AG09309 (cell line): ENCODE results near the gene UBE2A.

Experiments used
- DNase-seq: peaks from one replicate; pipeline ENCODE4 v3.0.0-alpha.2; 2010; ENCODE audit warnings: low read depth
- H3K4me3 ChIP-seq: 2 replicates; pipeline ENCODE4 v1.5.1; 2011; ENCODE audit warnings: mild to moderate bottlenecking, low read depth, low read length, moderate library complexity; ENCODE audit not compliant: control insufficient read depth
- TF ChIP-seq, protein P1 (sequence below): IDR thresholded peaks from 2 replicates; pipeline ENCODE4 v1.5.1; 2011; ENCODE audit warnings: mild to moderate bottlenecking, low read depth, low read length, inconsistent platforms; ENCODE audit not compliant: insufficient read depth, control insufficient read depth; ENCODE audit errors: missing control alignments

UBE2A gene

DNA sequence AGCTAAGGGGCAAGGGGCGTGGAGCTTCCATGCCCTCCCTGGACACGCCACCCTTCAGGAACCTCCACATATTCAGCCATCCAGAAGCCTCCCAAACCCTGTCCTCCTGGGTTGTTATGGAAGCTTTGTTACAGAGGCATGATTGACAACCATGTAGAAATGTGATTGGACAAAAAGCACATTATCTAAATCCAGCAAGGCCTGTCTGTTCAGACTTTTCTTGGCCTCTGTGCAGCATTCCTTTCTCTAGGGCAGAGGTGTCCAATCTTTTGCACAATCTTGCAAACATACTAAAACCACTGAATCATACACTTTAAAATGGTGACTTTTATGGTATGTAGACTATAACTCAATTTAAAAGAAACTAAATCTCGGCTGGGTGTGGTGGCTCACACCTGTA, 21.9 kb upstream of the UBE2A start:
- TF ChIP-seq, protein P1, sequence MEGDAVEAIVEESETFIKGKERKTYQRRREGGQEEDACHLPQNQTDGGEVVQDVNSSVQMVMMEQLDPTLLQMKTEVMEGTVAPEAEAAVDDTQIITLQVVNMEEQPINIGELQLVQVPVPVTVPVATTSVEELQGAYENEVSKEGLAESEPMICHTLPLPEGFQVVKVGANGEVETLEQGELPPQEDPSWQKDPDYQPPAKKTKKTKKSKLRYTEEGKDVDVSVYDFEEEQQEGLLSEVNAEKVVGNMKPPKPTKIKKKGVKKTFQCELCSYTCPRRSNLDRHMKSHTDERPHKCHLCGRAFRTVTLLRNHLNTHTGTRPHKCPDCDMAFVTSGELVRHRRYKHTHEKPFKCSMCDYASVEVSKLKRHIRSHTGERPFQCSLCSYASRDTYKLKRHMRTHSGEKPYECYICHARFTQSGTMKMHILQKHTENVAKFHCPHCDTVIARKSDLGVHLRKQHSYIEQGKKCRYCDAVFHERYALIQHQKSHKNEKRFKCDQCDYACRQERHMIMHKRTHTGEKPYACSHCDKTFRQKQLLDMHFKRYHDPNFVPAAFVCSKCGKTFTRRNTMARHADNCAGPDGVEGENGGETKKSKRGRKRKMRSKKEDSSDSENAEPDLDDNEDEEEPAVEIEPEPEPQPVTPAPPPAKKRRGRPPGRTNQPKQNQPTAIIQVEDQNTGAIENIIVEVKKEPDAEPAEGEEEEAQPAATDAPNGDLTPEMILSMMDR = no peak
- no peak overlapping the region for H3K4me3 ChIP-seq
- no peak for DNase-seq

DNA sequence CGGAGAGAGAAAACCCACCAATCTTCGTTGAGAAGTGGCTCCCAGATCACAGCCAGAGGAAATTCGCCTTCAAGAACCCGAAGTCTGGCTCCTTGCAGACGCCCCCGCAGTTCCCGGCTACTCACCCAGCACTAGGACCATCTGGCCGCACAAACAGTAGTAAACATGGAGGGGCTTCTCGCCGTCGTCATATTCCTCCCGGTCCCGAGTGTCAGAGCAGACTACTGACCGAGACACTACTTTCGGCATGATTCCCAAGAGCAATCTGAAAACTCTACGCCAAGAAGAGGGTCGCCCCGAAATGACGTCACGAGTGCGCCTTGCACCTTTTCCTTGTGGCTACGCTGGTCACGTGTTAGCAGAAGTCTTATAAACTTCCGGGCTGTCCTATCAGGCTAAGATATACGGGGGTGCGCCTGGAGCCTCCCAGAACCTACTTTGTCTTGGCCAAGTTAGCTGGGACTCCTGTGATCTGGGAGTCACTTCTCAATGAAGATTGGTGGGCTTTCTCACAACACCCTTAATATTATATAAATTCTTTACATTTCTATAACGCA, 9.2 kb upstream of the UBE2A start, which contains the start of gene STEEP1:
Gene STEEP1, minus strand, starts transcription at position 303 of the 557 bp plus-strand sequence. Its CDS starts 54 bp downstream, at position 249.
- peak; percentile 62 for DNase-seq
- H3K4me3 ChIP-seq = peak within 1 kb of the TSS; percentile 66
- TF ChIP-seq, protein P1 = no peak

DNA sequence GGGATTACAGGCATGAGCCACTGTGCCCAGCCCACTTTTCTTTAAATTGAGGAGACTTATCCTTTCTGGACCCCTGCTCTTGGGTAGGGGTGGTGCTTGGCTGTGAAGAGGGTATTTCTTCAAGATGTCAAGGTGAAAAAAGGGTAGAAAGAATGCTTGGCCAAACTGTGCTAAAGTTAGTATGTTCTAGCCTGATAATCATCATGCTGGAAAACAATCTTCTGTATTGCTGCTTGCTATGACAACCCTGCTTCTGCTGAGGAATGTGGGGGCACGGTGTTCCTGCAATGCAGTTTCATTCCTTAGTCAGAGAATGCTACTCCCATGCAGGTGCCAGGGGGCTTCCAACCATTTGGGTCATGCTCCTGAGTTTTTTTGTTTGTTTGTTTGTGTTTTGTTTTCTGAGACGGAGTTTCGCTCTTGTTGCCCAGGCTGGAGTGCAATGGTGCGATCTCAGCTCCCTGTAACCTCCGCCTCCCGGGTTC, 4.0 kb upstream of the UBE2A start:
- TF ChIP-seq, protein P1 = no peak
- no peak for DNase-seq
- no peak overlapping the region for H3K4me3 ChIP-seq

DNA sequence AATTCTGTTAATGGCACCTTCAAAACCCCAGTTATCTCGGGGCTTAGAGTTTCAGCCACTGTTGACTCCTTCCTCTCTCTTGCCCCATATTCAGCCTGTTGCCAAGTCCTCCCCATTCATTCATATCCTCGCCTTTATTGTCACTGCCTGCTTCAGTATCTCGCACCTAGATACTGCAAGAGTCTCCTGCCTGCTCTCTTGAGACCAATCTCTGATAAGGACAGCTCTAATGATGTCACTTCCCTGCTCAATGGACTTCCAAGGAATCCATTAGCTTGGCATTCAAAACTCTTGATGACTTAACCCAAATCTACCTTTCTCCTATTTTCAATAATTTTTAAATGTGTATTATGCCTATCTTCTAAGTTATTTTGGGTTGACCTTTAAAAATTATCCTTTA, 1.1 kb upstream of the UBE2A start:
- TF ChIP-seq, protein P1 = no peak
- DNase-seq = no peak
- peak overlapping the region; percentile 69 for H3K4me3 ChIP-seq

DNA sequence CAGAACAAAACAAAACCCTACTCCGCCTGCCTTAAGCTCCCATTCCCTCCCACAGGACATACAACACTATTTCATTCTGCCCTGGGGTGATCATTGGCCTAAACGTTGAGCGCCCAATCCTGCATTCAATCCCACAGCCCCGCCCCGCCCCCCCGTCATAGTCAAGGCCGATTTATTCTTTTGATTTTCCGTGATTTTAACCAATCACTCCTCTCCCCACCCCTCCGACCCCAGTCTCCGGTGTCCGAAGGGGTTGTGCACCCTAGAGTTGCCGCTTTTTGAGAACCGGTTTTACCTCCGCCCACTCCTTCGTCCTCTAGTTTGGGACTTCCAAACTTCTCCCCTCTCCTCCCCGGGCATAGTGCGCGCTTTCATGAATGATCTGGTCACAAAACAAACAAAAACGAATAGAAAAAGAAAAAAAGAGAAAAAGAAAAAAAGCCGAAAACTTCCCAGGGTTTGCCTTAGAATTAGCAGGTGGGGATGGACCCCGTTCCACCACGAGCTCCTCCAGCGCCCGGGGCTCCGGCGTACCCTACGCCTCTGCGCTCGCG, 446 bp upstream of the UBE2A start:
- H3K4me3 ChIP-seq = peak overlapping the region; percentile 69
- no peak for DNase-seq

DNA sequence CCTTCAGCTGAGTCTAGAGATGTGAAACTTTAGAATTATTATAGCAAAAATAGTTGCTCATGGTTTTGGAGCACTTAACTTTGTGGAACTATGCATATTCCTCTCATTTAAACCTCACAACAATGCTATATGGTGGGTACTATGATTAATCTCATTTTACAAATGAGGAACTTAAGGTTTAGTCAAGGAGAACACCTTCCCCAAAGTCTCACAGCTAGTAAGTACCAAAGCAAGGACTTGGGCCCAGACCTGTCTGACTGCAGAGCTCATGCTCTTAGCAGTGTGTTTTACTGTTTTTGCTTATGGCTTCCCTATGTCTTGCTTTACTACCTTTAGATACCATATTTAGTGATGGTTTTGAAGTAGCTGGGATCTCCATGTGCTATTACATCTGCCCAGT, 5.1 kb downstream of the UBE2A start:
- TF ChIP-seq, protein P1 = no peak
- H3K4me3 ChIP-seq = no peak overlapping the region
- DNase-seq = no peak

More for the DNA sequence above, 446 bp upstream of the UBE2A start:
- TF ChIP-seq, protein P1 = no peak
